HEK293T (cell line): ENCODE results near the gene FGF21.

ENCODE experiments used
- CTCF ChIA-PET: fragments of 350-600 bp; formaldehyde crosslinking; extraction: SDS; loops from one replicate; lab custom pipeline; 2021; ENCODE audit warnings: antibody characterized with exemption, inconsistent platforms; lab: Yijun Ruan, JAX
- POLR2A ChIA-PET: fragments of 350-600 bp; formaldehyde crosslinking; extraction: SDS; loops from one replicate; lab custom pipeline; 2020; ENCODE audit warnings: antibody characterized with exemption, inconsistent platforms; lab: Yijun Ruan, JAX
- DNase-seq: peaks from one replicate; pipeline ENCODE4 v3.0.0; 2012; ENCODE audit warnings: mixed read lengths; ENCODE audit errors: extremely low spot score
- ARNT ChIP-seq: fragments of 450-650 bp; IDR thresholded peaks from 2 replicates; pipeline ENCODE4 v1.6.1; 2017; ENCODE audit warnings: mild to moderate bottlenecking
- BHLHE40 ChIP-seq: fragments of 450-650 bp; IDR thresholded peaks from 2 replicates; pipeline ENCODE4 v1.6.1; 2016; ENCODE audit warnings: mild to moderate bottlenecking, moderate library complexity, borderline replicate concordance
- CTBP1 ChIP-seq: fragments of 450-650 bp; IDR thresholded peaks from 2 replicates; pipeline ENCODE4 v1.6.1; 2016; ENCODE audit warnings: borderline replicate concordance
- ELF4 ChIP-seq: fragments of 450-650 bp; IDR thresholded peaks from 2 replicates; pipeline ENCODE4 v1.6.1; 2017; ENCODE audit warnings: antibody characterized with exemption
- FOXA1 ChIP-seq: fragments of 450-650 bp; IDR thresholded peaks from 2 replicates; pipeline ENCODE4 v1.6.1; 2016; ENCODE audit warnings: mild to moderate bottlenecking
- FOXK2 ChIP-seq: fragments of 450-650 bp; IDR thresholded peaks from 2 replicates; pipeline ENCODE4 v1.6.1; 2016; ENCODE audit warnings: mild to moderate bottlenecking
- FOXM1 ChIP-seq: fragments of 450-650 bp; IDR thresholded peaks from 2 replicates; pipeline ENCODE4 v1.6.1; 2017; ENCODE audit warnings: mild to moderate bottlenecking, borderline replicate concordance
- HDGF ChIP-seq: fragments of 450-650 bp; IDR thresholded peaks from 2 replicates; pipeline ENCODE4 v1.6.1; 2017; ENCODE audit warnings: antibody characterized with exemption, borderline replicate concordance
- L3MBTL2 ChIP-seq: fragments of 450-650 bp; conservative IDR thresholded peaks from 2 replicates; pipeline ENCODE4 v1.6.1; 2016; ENCODE audit warnings: mild to moderate bottlenecking
- LEF1 ChIP-seq: fragments of 450-650 bp; IDR thresholded peaks from 2 replicates; pipeline ENCODE4 v1.6.1; 2017; ENCODE audit warnings: mild to moderate bottlenecking, borderline replicate concordance
- NFRKB ChIP-seq: fragments of 450-650 bp; IDR thresholded peaks from 2 replicates; pipeline ENCODE4 v1.6.1; 2016; ENCODE audit warnings: mild to moderate bottlenecking, moderate library complexity
- SP1 ChIP-seq: fragments of 450-650 bp; IDR thresholded peaks from 2 replicates; pipeline ENCODE4 v1.6.1; 2017
- SUZ12 ChIP-seq: fragments of 450-650 bp; IDR thresholded peaks from 2 replicates; pipeline ENCODE4 v1.6.1; 2016; ENCODE audit warnings: mild to moderate bottlenecking
- TARDBP ChIP-seq: fragments of 450-650 bp; IDR thresholded peaks from 2 replicates; pipeline ENCODE4 v1.6.1; 2016
- ZNF384 ChIP-seq: fragments of 450-650 bp; IDR thresholded peaks from 2 replicates; pipeline ENCODE4 v1.6.1; 2016
- TF ChIP-seq, protein P1 (sequence below): fragments of 450-650 bp; IDR thresholded peaks from 2 replicates; pipeline ENCODE4 v1.6.1; 2016

FGF21 gene, protein sequence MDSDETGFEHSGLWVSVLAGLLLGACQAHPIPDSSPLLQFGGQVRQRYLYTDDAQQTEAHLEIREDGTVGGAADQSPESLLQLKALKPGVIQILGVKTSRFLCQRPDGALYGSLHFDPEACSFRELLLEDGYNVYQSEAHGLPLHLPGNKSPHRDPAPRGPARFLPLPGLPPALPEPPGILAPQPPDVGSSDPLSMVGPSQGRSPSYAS

DNA sequence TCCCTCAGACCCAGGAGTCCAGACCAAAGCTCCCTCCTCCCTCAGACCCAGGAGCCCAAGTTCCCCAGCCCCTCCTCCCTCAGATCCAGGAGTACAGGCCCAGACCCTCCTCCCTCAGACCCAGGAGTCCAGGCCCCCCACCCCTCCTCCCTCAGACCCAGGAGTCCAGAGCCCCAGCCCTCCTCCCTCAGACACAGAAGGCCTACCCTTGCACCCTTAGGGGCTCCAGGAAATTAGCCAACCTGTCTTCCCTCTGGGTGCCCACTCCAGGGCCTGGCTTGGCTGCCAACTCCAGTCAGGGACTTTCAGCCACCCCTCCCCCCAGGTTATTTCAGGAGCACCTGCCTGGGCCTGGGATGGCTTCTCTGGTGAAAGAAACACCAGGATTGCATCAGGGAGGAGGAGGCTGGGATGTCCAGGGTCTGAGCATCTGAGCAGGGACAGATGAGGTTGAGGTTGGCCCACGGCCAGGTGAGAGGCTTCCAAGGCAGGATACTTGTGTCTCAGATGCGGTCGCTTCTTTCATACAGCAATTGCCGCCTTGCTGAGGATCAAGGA, at the start of gene FGF21:
TSS of gene FGF21 (plus strand) at position 441 of the 558 bp plus-strand sequence. CDS start 713 bp downstream, outside the sequence.
- no peak for DNase-seq
- ChIA-PET CTCF (no interaction called here), POLR2A (interaction anchor here (1.1 to 1.7 kb wide), 2 partner anchors 11 to 30 kb away, joined by 3 to 4 read pairs; no protein-coding TSS in a partner anchor)
- TF ChIP-seq L3MBTL2 = no peak

DNA sequence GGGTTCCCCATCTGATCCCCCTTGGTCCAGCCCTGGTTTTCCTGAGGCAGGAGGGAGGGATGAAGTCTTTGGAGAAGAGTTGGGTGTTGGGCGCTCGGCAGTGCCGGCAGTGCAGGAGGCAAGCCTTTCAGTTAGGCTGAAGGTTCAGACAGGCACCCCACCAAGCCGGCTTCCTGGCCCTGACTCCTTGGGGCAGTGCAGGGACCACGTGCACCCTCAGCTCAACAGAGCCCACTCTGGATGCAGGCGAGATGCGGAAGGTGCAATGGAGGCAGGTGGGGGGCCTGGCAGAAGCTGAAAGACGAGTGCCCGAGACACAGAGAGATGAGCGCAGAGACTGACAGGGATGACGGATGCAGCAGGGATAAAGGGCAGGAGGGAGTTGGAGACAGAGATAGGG, 46.9 kb upstream of the FGF21 start:
- CTCF ChIA-PET = no interaction called here

DNA sequence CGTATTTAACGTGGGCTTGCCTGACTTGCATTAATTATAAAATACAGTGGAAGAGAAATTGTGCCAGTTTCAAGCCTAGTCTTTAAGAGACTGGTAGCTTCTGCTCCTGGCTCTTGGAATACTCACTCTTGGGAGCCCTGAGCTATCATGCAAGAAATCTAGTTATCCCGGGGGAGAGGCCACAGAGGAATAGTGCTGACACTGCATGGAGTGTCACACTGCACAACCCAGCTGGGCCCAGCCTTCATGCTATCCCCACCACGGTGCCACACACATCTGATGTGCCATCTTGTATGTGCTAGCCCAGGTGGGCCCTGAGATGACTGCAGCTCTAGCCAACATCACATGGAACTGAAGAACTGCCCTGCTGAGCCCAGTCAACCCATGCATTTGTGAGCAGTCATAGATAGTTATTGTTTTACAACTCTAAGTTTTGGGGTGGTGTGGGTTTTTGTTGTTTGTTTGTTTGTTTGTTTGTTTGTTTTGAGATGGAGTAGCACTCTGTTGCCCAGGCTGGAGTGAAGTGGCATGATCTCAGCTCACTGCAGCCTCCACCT, 44.1 kb upstream of the FGF21 start:
- CTCF ChIA-PET = interaction anchor here (0.6 to 0.7 kb wide), 2 partner anchors 9 to 259 kb away, joined by 3 to 4 read pairs; no protein-coding TSS in a partner anchor
- POLR2A ChIA-PET = no interaction called here
- no peak for DNase-seq
- TF ChIP-seq ARNT (no peak), BHLHE40 (no peak), SP1 (no peak), NFRKB (no peak), LEF1 (no peak), HDGF (no peak), ELF4 (no peak), FOXM1 (no peak), FOXK2 (no peak), SUZ12 (no peak), ZNF384 (no peak), FOXA1 (no peak), TARDBP (no peak), L3MBTL2 (no peak), CTBP1 (no peak)
- TF ChIP-seq, protein P1, sequence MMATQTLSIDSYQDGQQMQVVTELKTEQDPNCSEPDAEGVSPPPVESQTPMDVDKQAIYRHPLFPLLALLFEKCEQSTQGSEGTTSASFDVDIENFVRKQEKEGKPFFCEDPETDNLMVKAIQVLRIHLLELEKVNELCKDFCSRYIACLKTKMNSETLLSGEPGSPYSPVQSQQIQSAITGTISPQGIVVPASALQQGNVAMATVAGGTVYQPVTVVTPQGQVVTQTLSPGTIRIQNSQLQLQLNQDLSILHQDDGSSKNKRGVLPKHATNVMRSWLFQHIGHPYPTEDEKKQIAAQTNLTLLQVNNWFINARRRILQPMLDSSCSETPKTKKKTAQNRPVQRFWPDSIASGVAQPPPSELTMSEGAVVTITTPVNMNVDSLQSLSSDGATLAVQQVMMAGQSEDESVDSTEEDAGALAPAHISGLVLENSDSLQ = no peak

More for the DNA sequence above, 46.9 kb upstream of the FGF21 start:
- TF ChIP-seq TARDBP = no peak
- no peak for TF ChIP-seq BHLHE40
- TF ChIP-seq LEF1 = no peak
- TF ChIP-seq CTBP1 = no peak
- TF ChIP-seq ZNF384 = no peak
- no peak for TF ChIP-seq FOXA1
- TF ChIP-seq SP1 = no peak
- TF ChIP-seq L3MBTL2 = no peak
- TF ChIP-seq HDGF = no peak
- TF ChIP-seq, protein P1 = no peak
- TF ChIP-seq FOXM1 = no peak
- TF ChIP-seq NFRKB = no peak
- TF ChIP-seq SUZ12 = no peak
- no peak for TF ChIP-seq ARNT
- no peak for TF ChIP-seq FOXK2
- TF ChIP-seq ELF4 = no peak
- DNase-seq = no peak
- POLR2A ChIA-PET = no interaction called here

DNA sequence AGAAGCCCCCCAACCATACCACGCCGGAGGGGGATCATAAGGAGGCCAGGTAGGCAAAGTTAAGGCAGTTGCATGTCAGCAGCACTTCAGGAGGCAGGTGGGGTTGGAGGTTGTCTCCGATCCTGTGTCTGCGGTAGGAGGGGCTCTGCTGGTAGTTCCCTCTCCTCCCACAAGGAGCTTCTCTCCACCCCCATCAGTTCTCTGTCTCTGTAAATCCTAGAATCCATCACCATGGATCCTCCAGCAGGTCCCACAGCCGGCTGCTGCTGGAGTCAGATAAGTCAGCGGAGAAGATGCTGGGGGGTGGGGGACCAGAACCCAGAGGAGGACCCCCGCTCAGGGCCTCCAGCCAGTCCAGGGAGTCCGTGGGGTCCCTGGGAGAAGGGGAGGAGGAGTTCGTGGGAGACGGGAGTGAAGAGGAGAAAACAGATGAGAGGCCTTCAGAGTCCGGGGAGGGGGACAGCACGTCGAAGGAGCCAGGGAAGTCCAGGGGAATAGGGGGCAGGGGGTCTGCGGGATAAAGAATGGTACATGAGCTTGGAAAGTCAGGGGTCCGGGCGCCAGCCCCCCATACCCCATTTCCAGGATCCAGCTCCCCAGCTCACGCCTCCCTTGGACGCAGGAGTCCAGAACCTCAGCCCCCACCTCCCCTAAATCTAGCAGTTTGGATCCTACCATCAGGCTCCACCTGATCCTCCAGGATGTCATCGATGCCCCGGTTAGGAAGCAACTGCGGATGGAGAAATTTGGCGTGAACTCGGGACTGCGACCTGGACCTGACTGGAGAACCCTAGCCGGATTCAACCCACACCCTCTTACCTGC, 42.1 kb upstream of the FGF21 start:
- TF ChIP-seq CTBP1 (no peak), HDGF (no peak), ZNF384 (no peak), FOXK2 (no peak), ARNT (no peak), TARDBP (no peak), SUZ12 (no peak), NFRKB (no peak), L3MBTL2 (no peak), LEF1 (no peak), FOXA1 (no peak), FOXM1 (no peak), BHLHE40 (no peak), SP1 (no peak), ELF4 (no peak)
- TF ChIP-seq, protein P1 = no peak
- POLR2A ChIA-PET = interaction anchor here (0.8 to 1.3 kb wide), 6 partner anchors 12 to 68 kb away, joined by 3 to 4 read pairs (median 4); partner anchors contain the start of gene CA11
- CTCF ChIA-PET = no interaction called here
- DNase-seq = peak; percentile 74

DNA sequence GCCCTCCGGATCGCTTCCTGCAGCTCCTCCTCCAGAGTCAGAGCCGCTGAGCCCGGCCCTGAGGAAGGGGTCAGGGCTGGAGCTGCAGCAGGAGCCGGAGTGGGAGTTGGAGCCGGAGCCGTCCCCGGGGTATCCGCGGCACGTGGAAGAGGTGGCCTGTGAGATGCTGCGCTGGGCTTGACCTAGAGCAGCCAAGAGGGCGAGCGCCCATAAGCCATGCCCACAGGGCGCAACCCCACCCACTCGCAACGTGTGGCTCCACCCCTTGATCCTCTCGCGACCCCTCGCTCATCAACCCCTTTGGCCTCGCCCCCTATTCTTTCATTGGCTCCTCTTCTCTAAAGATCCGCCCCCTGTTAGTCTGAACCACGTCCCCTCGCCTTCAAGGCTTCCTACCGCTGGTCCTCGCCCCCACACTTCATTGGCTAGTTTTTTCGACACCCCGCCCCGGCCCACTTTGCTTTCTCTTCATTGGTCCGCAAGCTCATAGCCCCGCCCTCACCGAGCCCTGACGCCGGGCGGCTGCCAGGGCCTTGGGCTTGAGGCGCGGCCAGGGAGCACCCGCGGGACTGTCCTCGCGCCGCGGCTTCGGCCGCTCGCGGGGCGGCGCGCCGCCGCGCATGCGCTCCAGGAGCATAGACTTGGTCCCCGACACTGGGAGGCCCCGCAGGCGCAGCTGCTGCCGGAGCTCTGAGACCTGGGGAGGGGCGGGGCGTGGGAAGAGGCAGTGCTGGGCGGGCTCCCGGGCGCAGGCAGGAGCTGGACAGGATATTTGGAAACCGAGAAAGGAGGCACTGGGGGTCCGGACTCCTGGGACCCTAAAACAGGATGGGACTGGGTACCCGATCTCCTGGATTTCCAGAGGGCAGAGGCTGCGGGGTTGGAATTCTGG, 41.2 kb upstream of the FGF21 start:
- TF ChIP-seq LEF1 = no peak
- TF ChIP-seq TARDBP = peak; percentile 92
- ChIA-PET CTCF (no interaction called here), POLR2A (interaction anchor here (0.8 to 1.6 kb wide), 7 partner anchors 16 to 95 kb away, joined by 3 to 7 read pairs (median 3); partner anchors contain the start of genes CA11, IZUMO1, RPL18 and SPHK2)
- peak; percentile 98 for DNase-seq
